Brain microvascular endothelial cell (primary cell): ENCODE data around the gene ARL13A.

ENCODE experiments used
- DNase-seq: peaks from one replicate; pipeline ENCODE4 v3.0.0-alpha.2; 2020
- H3K27ac ChIP-seq: fragments of 250-450 bp; sonication (Bioruptor Pico); 2 replicates; pipeline ENCODE4 v1.5.1; 2020; ENCODE audit warnings: mild to moderate bottlenecking, moderate library complexity
- H3K27me3 ChIP-seq: fragments of 250-450 bp; sonication (Bioruptor Pico); replicated peaks from 2 replicates; pipeline ENCODE4 v1.5.1; 2020; ENCODE audit warnings: mild to moderate bottlenecking
- H3K36me3 ChIP-seq: fragments of 250-450 bp; sonication (Bioruptor Pico); replicated peaks from 2 replicates; pipeline ENCODE4 v1.5.1; 2020; ENCODE audit warnings: mild to moderate bottlenecking
- H3K4me3 ChIP-seq: 2 replicates; pipeline ENCODE4 v1.5.1; 2011; ENCODE audit warnings: low read depth, mild to moderate bottlenecking, control low read depth, low read length, moderate library complexity
- CTCF ChIP-seq: IDR thresholded peaks from 2 replicates; pipeline ENCODE4 v1.5.1; 2011; ENCODE audit warnings: low read depth, mild to moderate bottlenecking, moderate library complexity, low read length, control low read depth, inconsistent platforms; ENCODE audit errors: missing control alignments
- in situ Hi-C: cut with HindIII; loops from 2 replicates; pipeline ENCODE4 v1.10.0; 2017; ENCODE audit warnings: low sequenced_read_pairs, low pct_ligation_motif_present

ARL13A gene

GRCh38 chrX:101025126-101025525 is 55.6 kb downstream of the ARL13A start:
- no peak for TF ChIP-seq CTCF
- no peak for DNase-seq
- in situ Hi-C loops, result no loop called here
- H3K27me3 ChIP-seq, result no peaks in the 10 kb centered on the region
- H3K36me3 ChIP-seq, result no peaks in the 10 kb centered on the region
- H3K4me3 ChIP-seq, result no peak overlapping the region
- H3K27ac ChIP-seq, result no peak overlapping the region

- H3K36me3 ChIP-seq, result no peaks in the 10 kb centered on the region
- in situ Hi-C loops, result no loop called here
- TF ChIP-seq CTCF, result no peak
These were observed 59.1 kb downstream of the ARL13A start for GRCh38 chrX:101028562-101028961.

DNA sequence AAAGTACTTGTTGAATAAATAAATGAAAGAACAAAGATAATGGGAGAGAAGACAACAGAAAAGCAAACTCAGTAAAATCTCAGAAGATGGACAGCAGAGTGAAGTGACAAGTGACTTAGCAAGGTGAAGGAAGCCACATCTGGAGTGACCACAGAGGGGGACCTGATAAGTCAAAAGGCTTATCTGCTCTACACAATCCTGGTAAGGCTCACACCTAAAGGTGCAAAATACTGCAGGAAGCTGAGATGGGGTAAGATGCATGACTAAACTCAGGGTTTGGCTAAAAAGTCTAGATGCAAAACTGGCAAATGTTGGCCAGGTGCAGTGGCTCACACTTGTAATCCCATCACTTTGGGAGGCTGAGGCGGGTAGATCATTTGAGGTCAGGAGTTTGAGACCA is 60.2 kb downstream of the ARL13A start:
- no peak overlapping the region for H3K4me3 ChIP-seq
- DNase-seq, result no peak
- H3K27me3 ChIP-seq, result no peaks in the 10 kb centered on the region
- in situ Hi-C loops, result no loop called here
- H3K27ac ChIP-seq, result no peak overlapping the region
- no peaks in the 10 kb centered on the region for H3K36me3 ChIP-seq
- no peak for TF ChIP-seq CTCF

More at GRCh38 chrX:101028562-101028961, 59.1 kb downstream of the ARL13A start:
- no peak for DNase-seq
- Histone ChIP-seq H3K27me3 (no peaks in the 10 kb centered on the region), H3K27ac (no peak overlapping the region), H3K4me3 (no peak overlapping the region)

- TF ChIP-seq CTCF, result no peak
- Histone ChIP-seq H3K36me3 (no peaks in the 10 kb centered on the region), H3K4me3 (no peak overlapping the region), H3K27ac (no peak overlapping the region), H3K27me3 (no peaks in the 10 kb centered on the region)
- in situ Hi-C loops, result no loop called here
- DNase-seq, result no peak
These were observed 67.7 kb downstream of the ARL13A start for GRCh38 chrX:101037231-101037630.

DNA sequence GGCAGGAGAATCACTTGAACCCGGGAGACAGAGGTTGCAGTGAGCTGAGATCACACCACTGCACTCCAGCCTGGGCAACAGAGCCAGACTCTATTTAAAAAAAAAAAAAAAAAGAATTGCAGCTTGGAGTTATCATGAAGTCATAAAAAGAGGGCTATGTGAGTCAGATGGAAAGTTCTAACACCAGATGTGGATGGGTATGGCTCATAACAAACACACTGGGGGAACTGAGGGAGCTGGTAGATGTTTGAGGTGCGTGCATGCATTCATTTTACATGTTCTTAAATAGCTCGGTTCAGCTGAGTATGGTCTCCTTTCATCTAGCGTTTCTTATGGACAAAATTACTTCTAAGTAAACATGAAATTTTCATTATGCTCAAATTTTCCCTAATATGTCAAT is 70.7 kb downstream of the ARL13A start:
- no peak for DNase-seq
- Histone ChIP-seq H3K27me3 (no peaks in the 10 kb centered on the region), H3K27ac (no peak overlapping the region), H3K36me3 (no peaks in the 10 kb centered on the region), H3K4me3 (no peak overlapping the region)
- no peak for TF ChIP-seq CTCF
- in situ Hi-C loops, result no loop called here
